HepG2 (cell line): ENCODE data around the gene AFAP1L2. TPM values are rescaled to one million over a fixed set of nuclear protein-coding genes. Genes with fewer than 3 reads are reported as not detected.

Source experiments
- ATAC-seq: fragments of 200-7000 bp; cut with Tn5 transposase; 3 replicates; pipeline ENCODE4 v1.9.1; 2020; ENCODE audit warnings: mild to moderate bottlenecking, moderate library complexity
- BruUV-seq: library from RNA; stranded (reverse); fragments of 400-500 nt; replicated peaks from 2 replicates; lab custom pipeline; 2021; lab: Mats Ljungman, UMichigan
- CTCF ChIA-PET: fragments of 300-600 bp; formaldehyde crosslinking; extraction: SDS; loops from one replicate; lab custom pipeline; 2021; ENCODE audit warnings: low total read pairs, inconsistent platforms, low intra/inter-chr PET ratio; lab: Yijun Ruan, JAX
- POLR2A ChIA-PET: fragments of 350-600 bp; sonication (Branson Sonifier 250); formaldehyde crosslinking; loops from one replicate; lab custom pipeline; 2020; ENCODE audit warnings: antibody characterized with exemption, inconsistent platforms; lab: Yijun Ruan, JAX
- DNase-seq: peaks from one replicate; pipeline ENCODE4 v3.0.0-alpha.2; 2015; ENCODE audit warnings: low spot score
- FAIRE-seq: peaks from 3 replicates; lab custom pipeline; 2011; peaks lifted over from hg19 to GRCh38; lab: Jason Lieb, UNC
- H2AFZ ChIP-seq: one replicate; pipeline ENCODE4 v1.6.1; 2011; ENCODE audit warnings: low read length, inconsistent platforms
- H3K27ac ChIP-seq: fragments of 300-600 bp; 3 replicates; pipeline ENCODE4 v1.8.0; 2011; ENCODE audit warnings: mixed run types, mild to moderate bottlenecking, mixed read lengths, low read length, inconsistent platforms; ENCODE audit not compliant: insufficient read depth; ENCODE audit errors: extremely low read length
- H3K27me3 ChIP-seq, 2 experiments: fragments of 200-600 bp in 1 of 2; 2 replicates in 1 of 2; 3 replicates in 1 of 2; pipeline versions ENCODE4 v1.6.0 to v1.8.0; 2011; ENCODE audit warnings: low read length in 2 of 2, mild to moderate bottlenecking in 2 of 2, moderate library complexity in 2 of 2, inconsistent platforms in 1 of 2; ENCODE audit not compliant: insufficient read depth in 2 of 2, control insufficient read depth in 1 of 2
- H3K36me3 ChIP-seq, 2 experiments: fragments of 200-600 bp in 1 of 2; replicated peaks in 1 of 2; 2 replicates in 1 of 2; 3 replicates in 1 of 2; pipeline versions ENCODE4 v1.5.1 to v1.8.0; 2011; ENCODE audit warnings: low read length in 2 of 2, inconsistent platforms in 1 of 2; ENCODE audit not compliant: insufficient read depth in 2 of 2, control insufficient read depth in 1 of 2
- H3K4me1 ChIP-seq: 2 replicates; pipeline ENCODE4 v1.5.1; 2012; ENCODE audit warnings: low read length, inconsistent platforms; ENCODE audit not compliant: insufficient read depth
- H3K4me2 ChIP-seq: 2 replicates; pipeline ENCODE4 v1.6.0; 2011; ENCODE audit warnings: low read depth, low read length, inconsistent platforms
- H3K4me3 ChIP-seq, 3 experiments: fragments of 200-600 bp in 1 of 3; sonication (generic), shearing (Covaris generic) in 1 of 3; replicated peaks in 1 of 3; 2 replicates each; pipeline ENCODE4 v1.5.1; 2011 to 2016; ENCODE audit warnings: low read length in 3 of 3, inconsistent platforms in 2 of 3, low read depth in 2 of 3, mild to moderate bottlenecking in 2 of 3, control low read depth in 1 of 3, mixed read lengths in 1 of 3; ENCODE audit not compliant: insufficient read depth in 1 of 3
- H3K79me2 ChIP-seq: one replicate; pipeline ENCODE4 v1.6.1; 2011; ENCODE audit warnings: low read length, inconsistent platforms; ENCODE audit not compliant: insufficient read depth
- H3K9ac ChIP-seq: 2 replicates; pipeline ENCODE4 v1.6.0; 2011; ENCODE audit warnings: mild to moderate bottlenecking, low read depth, low read length, inconsistent platforms; ENCODE audit not compliant: insufficient read depth
- H3K9me3 ChIP-seq: 2 replicates; pipeline ENCODE4 v1.5.1; 2012; ENCODE audit warnings: mild to moderate bottlenecking, low read length
- H4K20me1 ChIP-seq: 2 replicates; pipeline ENCODE4 v1.6.0; 2011; ENCODE audit warnings: inconsistent platforms, mild to moderate bottlenecking, low read length, moderate library complexity; ENCODE audit not compliant: insufficient read depth
- BRD4 ChIP-seq: sonication (generic); formaldehyde crosslinking; IDR thresholded peaks from 2 replicates; pipeline ENCODE4 v1.4.0; 2020; ENCODE audit warnings: missing genetic modification reagents
- CBX2 ChIP-seq, 2 experiments: fragments of 200-600 bp in 1 of 2; sonication (generic); formaldehyde crosslinking in 1 of 2; IDR thresholded peaks; 2 replicates each; pipeline versions ENCODE4 v1.7.0 to v1.8.1; 2018 to 2022; ENCODE audit warnings: low read depth in 2 of 2, low read length in 1 of 2, mild to moderate bottlenecking in 1 of 2, missing genetic modification reagents in 1 of 2
- DMTF1 ChIP-seq: sonication (generic); formaldehyde crosslinking; IDR thresholded peaks from 2 replicates; pipeline ENCODE4 v1.4.0; 2020; ENCODE audit warnings: mild to moderate bottlenecking, missing genetic modification reagents
- IRF2 ChIP-seq: IDR thresholded peaks from 2 replicates; pipeline ENCODE4 v1.6.1; 2018; ENCODE audit warnings: missing genetic modification reagents, missing compliant biosample characterization
- MED13 ChIP-seq: sonication (generic); formaldehyde crosslinking; IDR thresholded peaks from 2 replicates; pipeline ENCODE4 v1.5.0; 2020; ENCODE audit warnings: missing genetic modification reagents
- MIXL1 ChIP-seq: IDR thresholded peaks from 2 replicates; pipeline ENCODE4 v1.6.1; 2016
- NR2F1 ChIP-seq, 2 experiments: fragments of 450-650 bp in 1 of 2; formaldehyde crosslinking in 1 of 2; IDR thresholded peaks; 2 replicates each; pipeline versions ENCODE4 v1.5.0 to v1.6.1; 2016 to 2020; ENCODE audit warnings: mild to moderate bottlenecking in 1 of 2, missing compliant biosample characterization in 1 of 2, missing genetic modification reagents in 1 of 2, moderate library complexity in 1 of 2
- RAD51 ChIP-seq: fragments of 450-650 bp; IDR thresholded peaks from 2 replicates; pipeline ENCODE4 v1.6.1; 2016; ENCODE audit warnings: borderline replicate concordance
- SIX1 ChIP-seq: sonication (generic); formaldehyde crosslinking; IDR thresholded peaks from 2 replicates; pipeline ENCODE4 v1.4.0; 2020; ENCODE audit warnings: missing genetic modification reagents, borderline replicate concordance
- SMARCC2 ChIP-seq: fragments of 450-650 bp; IDR thresholded peaks from 2 replicates; pipeline ENCODE4 v1.6.1; 2017; ENCODE audit warnings: antibody characterized with exemption, mild to moderate bottlenecking
- SYNCRIP ChIP-seq: fragments of 200-400 bp; formaldehyde crosslinking; IDR thresholded peaks from 2 replicates; pipeline ENCODE4 v1.6.1; 2018; ENCODE audit warnings: mild to moderate bottlenecking, low read depth, low read length; ENCODE audit not compliant: insufficient read depth
- ZNF276 ChIP-seq: sonication (generic); formaldehyde crosslinking; IDR thresholded peaks from 2 replicates; pipeline ENCODE4 v1.4.0; 2020; ENCODE audit warnings: mild to moderate bottlenecking, low read depth, missing genetic modification reagents
- WGBS: methylation state at CpG from one replicate; pipeline ENCODE4 v1.1.6; 2017; ENCODE audit warnings: low lambda C conversion rate; 5-methylcytosine and 5-hydroxymethylcytosine counted together
- in situ Hi-C: cut with HindIII; loops from 2 replicates; pipeline ENCODE4 v1.10.0; 2017; ENCODE audit warnings: low pct_unique_long_range_greater_than_20kb; ENCODE audit not compliant: extremely low pct_ligation_motif_present
- intact Hi-C: fragments of 100-400 bp; cut with micrococcal nuclease; formaldehyde crosslinking; loops from one replicate; pipeline ENCODE4 v1.10.0; 2022; ENCODE audit not compliant: unreplicated experiment
- polyA plus RNA-seq, 8 experiments: library from polyadenylated mRNA; depleted of rRNA in 3 of 8; stranded (reverse) in 7 of 8; unstranded in 1 of 8; fragments of >200 nt; fragmentation: Illumina TruSeq in 4 of 8; extraction: Trizol in 4 of 8; gene quantifications; 2 replicates each; pipeline versions ENCODE4 v1.2.1 to v1.2.3, GENCODE V29; 2011 to 2016; ENCODE audit warnings: low read depth in 4 of 8, missing spikeins in 1 of 8, mixed read lengths in 1 of 8; ENCODE audit not compliant: insufficient read depth in 1 of 8
- total RNA-seq, 5 experiments: library from RNA; depleted of rRNA; stranded (reverse); fragments of >200 nt; fragmentation: Illumina TruSeq; extraction: Trizol; gene quantifications; 2 replicates each; pipeline ENCODE4 v1.2.3, GENCODE V29; 2016; ENCODE audit warnings: low read depth in 1 of 5

AFAP1L2 gene
- total and polyA plus RNA-seq, 2 of the 13 experiments (the other 11 are each of a cell fraction or from before 2014, with no cell fraction given), result not detected

GRCh38 chr10:114327537-114328440 lies 76.5 kb downstream of the AFAP1L2 start:
- no peaks in the 10 kb centered on the region for H3K79me2 ChIP-seq
- BruUV-seq, result no TSS peak
- POLR2A ChIA-PET, result no interaction called here
- no peaks in the 10 kb centered on the region for H3K4me1 ChIP-seq
- no peak overlapping the region for H2AFZ ChIP-seq
- no peak overlapping the region for H3K27ac ChIP-seq
- peaks cover 0 to 34% of the 10 kb centered on the region in 2 experiments; a peak in 3 of 5 replicates for H3K27me3 ChIP-seq
- intact Hi-C loops, result no loop called here
- H3K4me2 ChIP-seq, result no peak overlapping the region
- WGBS, result 33% methylated on average over 11 of the region's 15 CpGs
- no peaks in the 10 kb centered on the region for H3K36me3 ChIP-seq
- H3K9me3 ChIP-seq, result no peaks in the 10 kb centered on the region
- no peak for FAIRE-seq
- in situ Hi-C loops, result no loop called here
- DNase-seq, result no peak
- H4K20me1 ChIP-seq, result no peaks in the 10 kb centered on the region
- ATAC-seq, result no peak
- H3K4me3 ChIP-seq, result no peak overlapping the region
- no peak overlapping the region for H3K9ac ChIP-seq
- TF ChIP-seq SMARCC2 (no peak), RAD51 (no peak), BRD4 (no peak), ZNF276 (CRISPR knock-in tag) (no peak), MIXL1 (no peak)
- CTCF ChIA-PET, result no interaction called here

DNA sequence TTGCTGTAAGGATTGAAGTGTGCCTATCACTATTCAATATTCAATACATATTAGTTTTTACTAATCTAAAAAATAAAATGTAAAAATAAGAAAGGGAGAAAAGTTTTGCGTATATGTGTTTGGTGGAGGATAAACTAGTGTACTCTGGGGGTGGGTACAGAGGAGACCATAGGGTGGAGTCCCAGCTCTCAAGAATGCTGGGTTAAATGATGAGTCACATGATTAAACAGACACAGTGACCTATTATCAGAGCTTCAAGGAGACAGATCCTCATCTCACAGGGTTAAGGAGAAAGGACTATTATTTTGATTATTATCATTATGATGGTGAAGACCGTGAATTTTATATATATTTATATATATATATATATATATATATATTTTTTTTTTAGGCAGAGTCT lies 77.5 kb downstream of the AFAP1L2 start:
- FAIRE-seq (no peak), ATAC-seq (no peak), DNase-seq (no peak)
- 40% methylated on average over 2 of the region's 2 CpGs for WGBS
- Histone ChIP-seq H3K79me2 (no peaks in the 10 kb centered on the region), H4K20me1 (no peaks in the 10 kb centered on the region), H3K9me3 (no peaks in the 10 kb centered on the region), H3K36me3 (no peaks in the 10 kb centered on the region), H3K4me3 (no peak overlapping the region), H3K4me1 (no peaks in the 10 kb centered on the region), H3K27me3 (peaks cover 0 to 29% of the 10 kb centered on the region in 2 experiments; a peak in 3 of 5 replicates), H3K27ac (no peak overlapping the region), H2AFZ (no peak overlapping the region), H3K9ac (no peak overlapping the region), H3K4me2 (no peak overlapping the region)
- ChIA-PET CTCF (no interaction called here), POLR2A (no interaction called here)
- BruUV-seq, result no TSS peak
- TF ChIP-seq NR2F1 (CRISPR knock-in tag; IDR thresholded peaks at IDR 0.05) (no peak), IRF2 (no peak), CBX2 (IDR thresholded peaks at IDR 0.05; ENCODE audit: low read depth, low read length) (no peak), CBX2 (CRISPR knock-in tag; IDR thresholded peaks at IDR 0.05; ENCODE audit: low read depth) (no peak), DMTF1 (CRISPR knock-in tag) (no peak), SIX1 (CRISPR knock-in tag) (no peak), MED13 (CRISPR knock-in tag) (no peak), SYNCRIP (no peak)
- intact Hi-C loops, result no loop called here
- in situ Hi-C loops, result no loop called here
